NCI-H1105 treated with DMSO at 0.1 percent for 48 hours (cell line): ENCODE measurements around the gene MVD.

Experiments used
- DNase-seq: peaks from one replicate; lab custom pipeline; 2025; lab: John Stamatoyannopoulos, UW

The MVD gene

GRCh38 chr16:88605186-88606147 lies 57.4 kb downstream of the MVD start:
- no peak for DNase-seq

GRCh38 chr16:88602091-88602490 lies 60.8 kb downstream of the MVD start:
- no peak for DNase-seq
